Stimulated activated CD8-positive, alpha-beta memory T cell treated with anti-CD3 and anti-CD28 coated beads, Interleukin-2, amount 100 ng/mL, for 48 hours (primary cell): Measurements from ENCODE around the gene KLHL18.
"Not testable (repeated sequence)": the region's sequence is repeated elsewhere in the genome, so short reads cannot be mapped to it uniquely, and the experiment has no call there.

Experiments
- DNase-seq, 2 donors: peaks; one replicate each; pipeline ENCODE4 v3.0.0-alpha.2; 2020; ENCODE audit warnings: low read depth in 2 of 2

The KLHL18 gene

DNA sequence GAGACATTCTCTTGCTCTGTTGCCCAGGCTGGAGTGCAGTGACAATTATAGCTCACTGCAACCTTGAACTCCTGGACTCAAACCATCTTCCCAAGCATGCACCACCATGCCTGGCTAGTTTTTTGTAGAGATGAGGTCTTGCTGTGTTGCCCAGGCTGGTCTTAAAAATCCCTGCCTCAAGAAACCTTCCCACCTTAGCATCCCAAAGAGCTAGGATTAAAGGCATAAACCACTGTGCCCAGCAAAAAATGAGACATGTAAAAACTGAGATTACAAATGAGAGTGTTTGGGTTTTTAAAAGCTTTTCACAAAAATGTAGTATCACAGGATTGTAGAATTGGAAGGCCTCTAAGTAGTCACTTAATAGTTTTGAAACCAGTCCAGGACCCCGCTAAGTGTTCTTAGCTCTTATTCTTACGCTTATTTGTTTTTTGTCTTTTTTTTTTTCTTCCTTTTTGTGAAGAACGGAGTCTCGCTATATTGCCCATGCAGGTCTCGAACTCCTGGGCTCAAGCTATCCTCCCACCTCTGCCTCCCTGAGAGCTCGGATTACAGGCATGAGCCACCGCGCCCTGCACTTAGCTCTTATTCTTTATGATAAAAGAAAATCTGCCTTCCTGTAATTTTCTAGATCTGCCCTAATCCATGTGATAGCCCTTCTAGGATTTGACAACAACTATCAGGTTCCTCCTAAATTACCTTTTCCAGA is 31.5 kb downstream of the KLHL18 start:
- DNase-seq, result no peak

DNA sequence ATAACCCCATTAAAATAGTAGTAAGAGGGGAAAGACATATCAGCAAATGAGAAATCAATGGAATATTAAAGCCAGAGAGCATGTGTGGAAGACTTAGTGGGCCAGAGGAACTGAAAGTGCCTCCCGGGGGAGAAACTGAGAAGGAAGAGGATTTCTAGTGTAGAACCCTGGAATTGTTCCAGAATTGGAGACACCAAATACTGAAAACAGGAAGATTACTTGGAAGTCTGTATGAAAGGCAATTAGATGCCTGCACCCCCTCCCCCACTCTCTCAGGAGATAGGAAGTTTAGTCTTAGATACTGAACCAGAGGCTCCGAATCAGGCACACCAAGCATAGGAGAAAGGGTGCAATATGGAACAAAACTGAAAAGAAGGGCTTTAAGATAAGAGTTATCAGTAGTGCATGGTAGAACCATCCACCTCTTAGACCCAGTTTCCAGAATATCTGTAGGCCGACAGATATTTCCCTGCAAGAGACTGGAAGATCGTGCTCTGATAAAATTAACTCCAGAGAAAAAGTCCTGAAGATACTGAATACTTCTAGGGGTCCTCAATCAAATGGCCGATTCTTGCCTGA is 32.4 kb downstream of the KLHL18 start:
- no peak for DNase-seq

DNA sequence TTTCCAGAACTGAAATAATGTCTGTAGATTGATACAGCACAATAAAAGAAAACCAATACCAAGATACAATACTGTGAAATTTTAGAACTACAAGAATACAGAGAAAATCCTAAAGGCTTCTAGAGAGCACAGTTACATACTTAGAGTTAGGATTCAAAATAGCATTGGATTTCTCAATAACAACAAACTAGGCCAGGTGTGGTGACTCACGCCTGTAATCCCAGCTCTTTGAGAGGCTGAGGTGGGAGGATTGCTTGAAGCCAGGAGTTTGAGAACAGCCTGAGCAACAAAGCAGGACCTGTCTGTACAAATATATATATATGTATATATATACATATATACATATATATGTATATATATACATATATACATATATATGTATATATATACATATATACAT is 33.4 kb downstream of the KLHL18 start:
- not testable (repeated sequence) for DNase-seq

DNA sequence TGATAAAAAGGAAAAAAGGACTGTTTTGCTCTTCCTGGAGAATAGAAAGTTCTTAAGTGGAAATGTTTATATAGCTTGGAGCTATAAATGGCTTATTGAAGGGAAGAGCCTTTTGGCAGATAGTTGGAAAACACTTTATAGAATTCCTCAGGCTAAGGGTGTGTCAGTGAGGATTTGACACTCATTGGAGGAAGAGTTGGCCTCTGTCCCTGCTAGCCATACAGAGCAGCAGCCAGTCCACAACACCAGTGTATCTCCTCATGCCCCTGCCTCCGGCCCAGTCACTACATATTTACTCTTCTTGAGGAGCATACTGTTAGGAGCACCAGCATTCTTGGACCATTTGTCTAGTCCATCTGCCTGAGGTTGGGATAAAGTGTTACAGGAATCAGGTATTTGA is 36.2 kb downstream of the KLHL18 start:
- DNase-seq, result no peak

DNA sequence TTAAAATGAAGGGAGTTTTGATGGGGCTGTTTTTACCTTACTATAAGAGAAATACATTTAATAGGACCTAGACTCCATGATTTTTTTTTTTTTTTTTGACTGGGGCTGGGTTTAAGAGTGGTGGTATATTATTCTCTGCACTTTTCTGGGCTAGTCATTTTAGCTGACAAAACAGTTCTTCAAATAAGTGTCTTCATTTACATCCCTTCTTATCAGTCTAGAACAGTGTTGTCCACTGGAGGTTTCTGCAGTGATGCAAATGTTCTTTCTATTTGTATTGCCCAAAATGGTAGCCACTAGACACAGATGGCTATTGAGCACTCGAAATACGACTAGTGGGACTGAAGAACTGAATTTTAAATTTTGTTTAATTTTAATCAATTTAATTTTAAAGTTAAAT is 37.2 kb downstream of the KLHL18 start:
- DNase-seq, result no peak

DNA sequence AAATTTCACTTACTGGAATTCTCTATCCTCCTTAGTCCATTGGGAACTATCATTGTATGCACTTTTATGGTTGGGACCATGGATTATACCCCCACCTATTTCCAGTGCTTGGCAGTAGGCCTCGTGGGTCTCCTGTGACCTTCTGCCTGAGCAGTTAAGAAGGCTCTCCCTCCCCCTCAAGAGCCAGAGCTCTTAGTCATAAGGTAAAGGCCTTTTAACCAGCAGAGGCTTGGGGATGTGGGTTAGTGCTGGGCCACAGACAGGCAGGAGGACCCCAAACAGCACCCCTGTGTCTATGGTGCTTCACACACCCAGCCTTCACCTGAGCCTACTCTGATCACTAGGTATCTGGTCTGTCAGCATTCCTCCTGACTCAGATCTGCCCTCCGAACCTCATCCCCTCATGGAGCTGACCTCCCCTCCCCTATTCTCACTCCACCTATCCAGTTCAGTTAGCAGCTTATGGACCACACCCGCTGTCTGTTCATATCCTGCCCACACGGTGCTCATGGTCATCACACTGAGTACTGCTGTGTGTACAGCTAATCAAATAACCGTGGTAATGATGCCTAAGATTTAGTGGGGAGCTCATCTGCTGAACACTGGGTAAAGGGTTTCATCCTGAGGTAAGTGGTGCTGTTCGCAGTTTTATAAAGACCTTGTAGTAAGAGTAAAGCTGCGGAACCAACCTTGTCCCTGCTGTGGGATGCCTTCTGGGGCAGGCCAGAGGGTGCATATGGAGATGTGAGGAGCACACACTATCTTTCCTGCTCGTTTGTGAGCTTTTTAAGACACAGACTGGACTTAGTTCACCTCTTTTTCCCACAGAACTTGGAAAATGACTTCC is 40.9 kb downstream of the KLHL18 start:
- DNase-seq, result no peak

DNA sequence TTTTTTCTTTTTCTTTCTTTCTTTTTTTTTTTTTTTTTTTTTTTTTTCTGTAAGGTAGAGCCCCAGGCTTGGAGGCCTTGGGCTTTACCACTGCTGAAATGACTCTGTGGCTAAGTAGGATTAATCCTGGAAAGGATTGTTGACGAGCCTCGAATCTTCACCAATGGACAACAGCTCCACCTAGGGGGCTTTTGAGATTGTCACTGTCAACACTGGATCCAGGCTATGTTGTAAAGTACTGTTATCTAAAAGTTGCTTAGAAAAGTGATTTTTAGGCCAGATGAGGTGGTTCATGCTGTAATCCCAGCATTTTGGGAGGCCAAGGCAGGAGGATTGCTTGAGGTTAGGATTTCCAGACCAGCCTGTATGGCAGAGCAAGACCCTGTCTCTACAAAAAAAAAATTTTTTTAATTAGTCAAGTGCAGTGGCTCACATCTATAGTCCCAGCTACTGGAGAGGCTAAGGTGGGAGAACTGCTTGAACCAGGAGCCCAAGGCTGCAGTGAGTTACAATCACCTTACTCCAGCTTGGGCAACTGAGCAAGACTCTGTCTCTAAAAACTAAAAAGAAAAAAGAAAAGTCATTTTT is 41.6 kb downstream of the KLHL18 start:
- peak; percentile 5 to 16 for DNase-seq

DNA sequence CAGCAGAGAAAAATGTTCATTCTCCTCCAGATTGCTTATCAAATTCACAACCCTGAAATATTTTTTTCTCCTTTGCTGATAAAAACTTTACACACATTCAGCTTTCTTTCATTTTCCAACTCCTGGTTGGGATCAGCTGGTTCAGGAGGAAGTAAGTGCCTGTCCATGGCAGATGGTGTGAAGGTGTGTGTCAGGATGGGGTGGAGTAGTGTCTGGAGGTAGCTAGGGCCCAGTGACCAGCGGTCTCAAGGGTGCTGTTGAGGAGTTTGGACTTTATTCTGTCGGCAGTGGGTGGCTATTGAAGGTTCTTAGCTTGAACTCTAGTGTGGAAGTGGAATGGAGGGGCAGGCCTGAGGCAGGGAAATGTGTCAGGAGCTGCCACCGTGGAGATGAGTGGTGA is 51.2 kb downstream of the KLHL18 start:
- DNase-seq, result no peak

DNA sequence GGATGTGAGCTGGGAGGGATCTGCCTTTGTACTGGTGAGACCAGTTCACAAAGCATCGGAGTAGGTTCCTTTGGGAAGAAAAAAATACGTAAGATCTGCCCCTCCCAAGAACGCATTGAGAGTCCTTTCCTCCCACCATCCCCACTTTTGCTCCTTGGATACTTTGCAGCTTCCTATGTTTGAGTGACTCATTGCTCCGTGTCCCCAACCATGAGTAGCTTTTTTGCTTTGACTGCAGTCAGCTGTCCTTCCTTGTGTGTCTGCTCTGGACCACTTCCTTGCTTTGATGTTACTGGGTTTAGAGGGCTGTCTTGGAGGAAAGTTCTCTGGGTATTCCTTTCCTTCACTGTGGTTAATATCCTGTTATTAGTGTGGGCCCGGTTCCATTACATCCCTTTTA is 54.9 kb downstream of the KLHL18 start:
- DNase-seq, result no peak

DNA sequence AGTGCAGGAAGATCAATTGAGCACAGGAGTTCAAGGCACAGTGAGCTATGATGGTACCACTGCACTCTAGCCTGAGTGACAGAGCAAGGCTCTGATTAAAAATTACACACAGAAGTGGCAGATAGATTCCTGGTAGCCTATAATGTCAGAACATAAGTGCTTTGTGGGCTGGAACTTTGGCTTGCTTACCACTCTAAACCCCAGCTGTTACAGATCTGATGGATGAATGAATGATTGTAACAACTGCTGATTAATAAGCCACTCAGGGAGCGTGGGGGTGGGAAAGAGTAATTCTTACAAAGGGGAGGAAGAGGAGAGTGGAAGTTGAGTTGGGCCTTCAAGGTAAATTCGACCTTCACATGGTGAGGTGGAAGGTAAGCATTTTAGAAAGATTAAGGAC is 57.2 kb downstream of the KLHL18 start:
- no peak for DNase-seq

DNA sequence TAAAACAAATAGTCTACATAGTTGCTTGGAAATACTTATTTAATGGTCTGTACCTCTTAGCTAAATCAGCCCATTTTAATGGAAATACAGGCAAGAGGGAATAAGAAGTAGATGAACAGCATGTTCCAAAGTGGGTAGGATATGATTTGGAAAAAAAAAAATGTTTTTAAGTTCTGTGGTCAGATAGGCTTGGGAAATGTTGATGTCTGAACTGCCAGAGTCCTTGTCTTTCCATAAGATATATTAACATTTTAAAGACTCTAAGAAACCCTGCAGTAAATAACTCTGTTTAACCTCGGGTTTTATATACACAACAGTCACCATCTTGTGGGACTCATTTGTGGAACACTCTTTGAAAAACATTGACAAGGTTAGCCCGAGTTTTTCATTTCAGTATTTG is 58.1 kb downstream of the KLHL18 start:
- no peak for DNase-seq

DNA sequence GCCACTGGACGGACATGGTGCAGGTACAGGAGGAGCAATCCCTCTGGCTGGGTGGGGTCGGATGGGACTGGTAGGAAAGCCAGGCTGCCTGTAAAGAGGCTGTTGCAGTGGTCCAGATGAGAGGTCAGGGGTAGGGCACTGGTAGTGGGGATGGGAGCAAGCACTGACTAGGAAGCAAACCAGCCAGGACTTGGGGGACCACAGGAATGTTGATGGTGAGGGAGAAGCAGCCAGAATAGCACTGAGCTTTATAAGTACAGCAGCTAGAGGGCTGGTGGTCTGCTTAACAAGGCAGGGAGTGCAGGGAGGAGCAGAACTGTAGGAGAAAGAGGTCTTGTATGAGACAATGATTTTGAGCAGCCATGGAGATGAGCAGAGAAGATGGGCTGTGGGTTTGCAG is 59.4 kb downstream of the KLHL18 start:
- DNase-seq, result no peak

DNA sequence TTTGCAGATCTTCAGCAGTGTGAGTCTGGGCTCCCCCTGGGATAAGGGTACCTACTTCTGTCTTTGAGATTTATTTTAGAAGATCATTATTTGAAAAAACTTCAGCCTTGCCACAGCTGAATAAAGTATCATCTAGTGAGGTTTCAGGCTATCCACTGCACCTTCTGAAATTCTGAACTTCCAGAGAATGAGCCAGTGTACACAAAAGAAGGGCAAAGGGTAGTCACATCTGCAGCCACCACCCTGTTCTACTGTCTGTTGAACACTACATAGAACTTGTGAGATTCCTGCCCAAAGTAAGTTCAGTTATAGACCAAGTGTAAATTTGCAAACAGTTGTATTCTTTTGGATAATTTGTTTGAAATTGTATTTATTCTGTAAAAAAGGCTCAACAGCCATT is 60.1 kb downstream of the KLHL18 start:
- DNase-seq, result no peak

DNA sequence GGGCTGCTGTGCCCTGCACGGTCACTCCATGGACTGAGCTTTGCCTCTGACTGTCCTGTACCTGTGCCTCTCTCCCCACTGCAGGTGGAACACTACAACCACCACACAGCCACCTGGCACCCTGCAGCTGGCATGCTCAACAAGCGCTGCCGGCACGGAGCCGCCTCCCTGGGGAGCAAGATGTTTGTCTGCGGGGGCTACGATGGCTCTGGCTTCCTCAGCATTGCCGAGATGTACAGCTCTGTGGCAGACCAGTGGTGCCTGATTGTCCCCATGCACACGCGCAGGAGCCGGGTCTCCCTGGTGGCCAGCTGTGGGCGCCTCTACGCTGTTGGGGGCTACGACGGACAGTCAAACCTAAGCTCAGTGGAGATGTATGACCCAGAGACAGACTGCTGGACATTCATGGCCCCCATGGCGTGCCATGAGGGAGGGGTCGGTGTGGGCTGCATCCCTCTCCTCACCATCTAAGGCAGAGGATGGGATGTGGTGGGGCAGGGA is 60.8 kb downstream of the KLHL18 start:
- no peak for DNase-seq

DNA sequence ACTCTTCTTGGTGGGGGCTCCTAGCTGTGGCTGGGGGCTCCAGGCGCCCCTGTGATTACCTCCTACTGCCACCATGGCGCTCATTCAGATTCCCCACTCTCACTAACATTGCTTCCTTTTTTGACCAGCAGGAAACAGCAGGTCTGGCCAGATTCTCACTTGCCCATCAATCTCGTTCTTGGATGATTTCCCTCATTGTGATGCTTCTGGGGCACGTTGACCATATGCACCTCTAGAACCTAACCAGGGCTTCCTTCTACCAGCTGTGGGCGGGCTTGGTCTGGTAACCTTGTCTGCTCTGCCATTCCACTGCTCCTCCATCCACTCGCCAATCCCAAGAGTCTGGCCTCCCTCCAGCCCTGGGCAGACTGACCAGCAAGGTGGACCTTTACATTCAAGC is 62.2 kb downstream of the KLHL18 start:
- DNase-seq, result no peak

DNA sequence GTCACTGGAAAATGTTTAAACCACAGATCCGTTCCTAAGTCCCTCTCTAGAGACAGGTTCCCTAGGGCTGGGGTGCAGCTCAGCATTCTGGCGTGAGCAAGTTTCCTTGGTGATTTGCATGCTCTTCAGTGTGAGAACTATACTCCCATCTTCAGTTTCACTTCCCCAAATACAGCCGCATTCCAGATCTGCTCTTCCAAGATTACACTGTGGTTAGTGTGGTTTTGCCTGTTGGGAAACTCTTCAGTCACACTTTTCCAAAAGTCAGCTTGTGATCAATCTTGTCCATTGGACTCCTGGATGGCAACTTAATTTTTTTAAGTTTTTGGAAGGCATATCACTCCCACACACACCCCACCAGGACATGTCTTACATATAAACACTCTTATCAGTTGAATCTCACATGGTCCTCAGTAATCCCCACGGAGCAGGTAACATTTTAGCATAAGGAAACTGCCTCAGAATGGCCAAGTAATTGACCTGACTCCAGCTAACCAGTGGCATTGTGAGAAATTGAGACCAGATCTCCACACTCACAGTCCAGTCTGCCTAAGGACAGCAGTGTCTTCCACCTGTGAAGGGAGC is 64.6 kb downstream of the KLHL18 start:
- no peak for DNase-seq

DNA sequence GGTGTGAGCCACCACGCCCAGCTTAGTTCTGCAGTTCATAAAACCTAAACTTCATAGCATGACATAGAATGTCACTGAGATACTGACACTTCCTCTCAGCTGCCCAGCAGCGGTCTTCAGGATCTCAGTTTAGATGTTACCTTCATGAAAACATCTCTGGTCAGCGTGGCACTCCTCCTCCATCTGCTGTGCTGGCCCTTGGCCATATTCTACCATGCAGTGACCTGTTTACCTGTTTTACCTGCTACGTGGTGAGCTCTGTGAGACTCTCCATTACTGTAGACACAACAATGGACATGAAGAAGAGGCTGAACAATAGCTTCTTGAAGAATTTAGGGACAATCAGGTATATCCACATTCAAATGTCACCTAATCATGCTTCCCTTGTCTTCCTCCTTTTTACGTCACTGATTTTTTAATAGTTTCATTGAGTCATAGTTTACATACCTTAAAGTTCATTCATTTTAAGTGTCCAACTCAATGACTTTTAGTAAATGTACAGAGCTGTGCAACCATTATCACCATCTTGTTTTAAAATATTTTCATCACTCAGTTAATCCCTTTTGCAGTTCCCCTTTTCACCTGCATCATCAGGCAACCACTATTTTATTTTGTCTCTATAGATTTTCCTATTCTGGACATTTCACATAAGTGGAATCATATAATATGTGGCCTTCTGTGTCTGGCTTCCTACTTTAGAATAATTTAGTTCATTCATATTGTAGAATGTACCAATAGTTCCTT is 65.8 kb downstream of the KLHL18 start:
- no peak for DNase-seq

DNA sequence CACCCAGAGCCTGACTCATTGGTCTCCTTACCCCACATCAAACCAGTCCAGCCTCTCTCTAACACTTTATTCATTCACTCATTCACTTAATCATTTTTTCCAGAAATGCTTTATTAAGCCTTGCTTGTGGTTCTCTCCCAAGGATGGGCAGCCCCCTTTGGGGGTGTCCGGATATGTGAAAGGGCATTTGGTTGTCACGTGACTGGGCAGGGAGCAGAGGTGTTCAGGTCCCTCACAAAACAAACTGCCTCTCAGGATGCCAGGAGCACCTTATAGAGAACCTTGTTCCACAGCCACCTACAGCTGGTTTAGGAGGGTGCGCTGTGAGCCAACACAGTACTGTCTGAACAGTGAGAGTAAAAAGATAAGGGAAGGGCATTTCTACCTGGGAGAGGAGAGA is 72.3 kb downstream of the KLHL18 start:
- no peak for DNase-seq

DNA sequence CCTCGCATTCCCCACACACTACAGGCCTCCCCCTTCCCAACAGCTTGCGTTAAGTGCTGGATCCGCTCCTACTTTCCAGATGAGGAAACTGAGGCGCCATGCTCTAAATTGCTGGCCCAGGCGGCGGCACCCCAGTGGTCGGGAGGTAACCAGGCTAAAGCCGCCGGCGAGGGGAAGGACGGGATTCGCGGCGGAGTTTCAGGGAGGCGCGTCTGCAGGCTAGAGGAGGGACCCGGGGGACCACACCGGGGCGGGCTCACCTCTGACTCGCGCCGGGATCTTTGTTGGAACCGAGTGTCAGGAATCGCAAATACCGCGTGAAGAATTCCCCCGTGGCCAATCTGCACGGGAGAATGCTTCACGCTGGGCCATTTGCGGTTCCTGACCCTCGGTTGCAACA is 73.5 kb downstream of the KLHL18 start:
- DNase-seq, result no peak

DNA sequence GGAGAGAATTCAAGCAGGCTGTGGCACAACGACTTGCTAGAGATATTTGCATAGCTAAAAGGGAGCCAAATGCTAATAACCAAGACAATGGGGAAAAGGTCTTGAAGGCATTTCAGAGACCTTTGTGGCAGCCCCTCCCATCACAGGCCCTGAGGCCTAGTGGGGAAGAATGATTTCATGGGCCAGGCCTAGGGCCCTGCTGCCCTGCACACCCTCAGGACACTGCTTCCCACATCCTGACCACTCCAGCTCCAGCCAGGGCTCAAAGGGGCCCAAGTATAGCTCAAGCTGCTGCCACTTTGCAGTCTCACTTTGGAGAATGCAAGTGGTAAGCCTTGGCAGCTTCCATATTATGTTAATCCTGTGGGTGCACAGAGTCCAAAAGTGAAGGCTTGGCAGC is 76.6 kb downstream of the KLHL18 start:
- DNase-seq, result no peak

DNA sequence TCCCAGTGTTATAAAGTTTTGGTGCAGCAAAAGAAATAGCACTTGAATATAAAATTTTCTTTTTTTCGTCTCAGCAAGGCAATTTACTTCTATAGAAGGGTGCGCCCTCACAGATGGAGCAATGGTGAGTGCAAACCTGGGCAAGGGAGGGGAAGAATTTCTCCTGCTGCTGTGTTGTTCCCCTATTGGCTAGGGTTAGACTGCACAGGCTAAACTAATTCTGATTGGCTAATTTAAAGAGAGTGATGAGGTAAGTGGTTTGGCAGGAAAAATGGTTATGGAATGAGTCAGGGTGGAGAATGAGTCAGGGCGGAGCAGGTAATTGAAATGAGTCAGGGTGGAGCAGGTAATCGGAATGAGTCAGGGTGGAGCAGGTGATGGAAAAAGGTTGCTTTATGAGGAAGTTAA is 77.4 kb downstream of the KLHL18 start:
- not testable (repeated sequence) for DNase-seq
